Right ventricle myocardium superior (tissue), 1 donor: ENCODE results near the gene PRDX5. TPM values are rescaled to one million over a fixed set of nuclear protein-coding genes. Genes with fewer than 3 reads are reported as not detected.

Experiments
- ATAC-seq: fragments of 200-7000 bp; cut with Tn5 transposase; one replicate; pipeline ENCODE4 v1.9.1; 2020; ENCODE audit warnings: mild to moderate bottlenecking; ENCODE audit not compliant: poor library complexity
- DNase-seq: peaks from one replicate; pipeline ENCODE4 v3.0.0-alpha.2; 2020
- intact Hi-C: fragments of 100-400 bp; cut with DNase I; formaldehyde crosslinking; loops from one replicate; pipeline ENCODE4 v1.11.2; 2022
- total RNA-seq: library from RNA; stranded (reverse); fragmentation: NEBNext Ultra II Directional; extraction: Animal tissue kit (Norgen Biotek cat#: 25700); gene quantifications from one replicate; pipeline ENCODE4 v1.2.1, GENCODE V29; 2021
- donor health status: DM: no; HTN: yes; CAD: no; lungs with severe emphysema.

PRDX5 gene
- total RNA-seq, 1 donor from 2014 or later: 417 TPM

DNA sequence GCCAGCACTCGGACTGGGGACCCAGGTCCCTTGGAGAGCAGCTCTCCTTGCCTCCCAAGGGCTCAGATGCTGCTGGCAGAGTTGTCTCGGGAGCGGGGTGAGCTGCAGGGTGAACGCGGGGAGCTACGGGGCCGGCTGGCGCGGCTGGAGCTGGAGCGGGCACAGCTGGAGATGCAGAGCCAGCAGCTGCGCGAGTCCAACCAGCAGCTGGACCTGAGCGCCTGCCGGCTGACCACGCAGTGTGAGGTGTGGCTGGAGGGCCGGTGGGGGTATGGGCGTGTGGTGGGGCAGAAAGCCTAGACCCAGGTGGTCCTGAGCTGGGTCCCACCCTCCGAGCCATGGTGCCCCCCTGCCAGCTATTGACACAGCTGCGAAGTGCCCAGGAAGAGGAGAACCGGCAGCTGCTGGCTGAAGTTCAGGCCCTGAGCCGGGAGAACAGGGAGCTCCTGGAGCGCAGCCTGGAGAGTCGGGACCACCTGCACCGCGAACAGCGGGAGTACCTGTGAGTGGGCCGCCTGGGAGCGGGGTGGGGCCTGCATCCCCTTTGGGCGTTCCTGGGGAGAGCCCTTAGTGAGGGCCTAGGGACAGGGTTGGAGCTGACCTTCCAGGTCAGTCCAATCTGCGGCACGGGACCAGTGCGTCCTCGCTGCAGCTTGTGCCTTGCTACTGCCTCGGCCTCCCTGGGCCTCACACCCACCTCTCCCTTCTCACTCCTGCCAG is 35.2 kb downstream of the PRDX5 start:
- intact Hi-C loops: no loop called here
- no peak for DNase-seq

GRCh38 chr11:64353715-64354506 is 36.0 kb downstream of the PRDX5 start:
- intact Hi-C loops: no loop called here
- no peak for DNase-seq
- no peak for ATAC-seq

More for the DNA sequence above, 35.2 kb downstream of the PRDX5 start:
- ATAC-seq: no peak

DNA sequence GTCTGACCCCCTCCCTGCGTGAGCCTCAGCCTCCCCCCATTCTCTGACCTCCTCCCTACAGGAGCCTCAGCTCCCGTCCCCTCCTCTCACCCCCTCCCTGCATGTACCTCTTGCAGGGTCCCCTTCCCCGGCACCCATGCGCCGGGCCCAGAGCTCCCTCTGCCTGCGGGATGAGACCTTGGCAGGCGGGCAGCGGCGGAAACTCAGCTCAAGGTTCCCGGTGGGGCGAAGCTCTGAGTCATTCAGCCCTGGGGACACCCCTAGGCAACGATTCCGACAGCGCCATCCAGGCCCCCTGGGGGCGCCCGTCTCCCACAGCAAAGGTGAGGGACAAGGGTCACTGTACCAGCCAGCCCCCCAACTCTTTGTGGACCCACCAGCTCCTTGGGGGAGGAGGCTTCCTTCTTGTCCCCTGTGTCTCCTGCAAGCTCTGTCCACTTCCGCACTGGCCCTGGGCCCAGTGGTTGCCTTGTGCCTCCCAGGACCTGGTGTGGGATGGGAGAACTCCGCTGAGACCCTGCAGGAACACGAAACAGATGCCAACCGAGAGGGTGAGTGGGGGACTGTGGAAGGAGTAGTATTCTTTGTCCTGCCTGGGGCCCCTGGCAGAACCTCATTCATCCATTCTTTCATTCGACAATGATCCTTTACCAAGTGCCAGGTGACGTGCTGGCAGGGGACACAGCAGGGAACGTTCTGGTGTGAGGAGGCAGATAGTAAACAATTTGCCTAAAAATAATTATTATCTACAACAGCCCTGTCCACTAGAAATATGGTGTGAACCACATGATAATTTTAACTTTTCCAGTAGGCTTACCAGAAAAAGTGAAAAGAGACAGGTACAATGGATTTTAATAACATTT is 37.4 kb downstream of the PRDX5 start:
- intact Hi-C loops: loop anchor here (5.0 kb wide), 1 partner anchor 38 kb away; the partner anchor contains the start of genes PRDX5 and TRMT112
- peak; percentile 76 for ATAC-seq
- DNase-seq: peak; percentile 87

GRCh38 chr11:64356498-64357411 is 38.8 kb downstream of the PRDX5 start:
- DNase-seq (no peak), ATAC-seq (no peak)
- intact Hi-C loops: loop anchor here (5.0 kb wide), 1 partner anchor 39 kb away; the partner anchor contains the start of genes PRDX5 and TRMT112

DNA sequence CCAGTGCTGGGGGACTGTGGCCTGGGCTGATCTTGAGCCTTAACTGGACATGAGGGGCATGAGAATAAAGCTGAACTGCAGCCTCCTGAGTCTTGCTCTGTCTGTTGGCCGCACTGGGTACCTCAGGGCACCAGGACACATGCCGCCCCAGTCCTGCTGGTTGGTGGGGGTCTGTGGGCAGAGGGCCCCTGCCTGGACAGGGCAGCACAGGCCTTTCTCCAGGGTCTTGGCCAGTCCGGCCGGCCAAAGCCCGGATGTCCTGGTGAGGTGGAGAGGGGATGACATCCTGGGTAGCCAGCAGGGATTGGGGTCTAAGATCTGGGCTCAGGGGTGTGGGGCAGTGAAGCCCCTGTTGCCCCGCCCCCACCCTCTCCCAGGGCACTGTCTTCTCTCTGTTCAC is 39.5 kb downstream of the PRDX5 start:
- DNase-seq: no peak
- ATAC-seq: no peak
- intact Hi-C loops: loop anchor here (5.0 kb wide), 1 partner anchor 40 kb away; the partner anchor contains the start of genes PRDX5 and TRMT112

DNA sequence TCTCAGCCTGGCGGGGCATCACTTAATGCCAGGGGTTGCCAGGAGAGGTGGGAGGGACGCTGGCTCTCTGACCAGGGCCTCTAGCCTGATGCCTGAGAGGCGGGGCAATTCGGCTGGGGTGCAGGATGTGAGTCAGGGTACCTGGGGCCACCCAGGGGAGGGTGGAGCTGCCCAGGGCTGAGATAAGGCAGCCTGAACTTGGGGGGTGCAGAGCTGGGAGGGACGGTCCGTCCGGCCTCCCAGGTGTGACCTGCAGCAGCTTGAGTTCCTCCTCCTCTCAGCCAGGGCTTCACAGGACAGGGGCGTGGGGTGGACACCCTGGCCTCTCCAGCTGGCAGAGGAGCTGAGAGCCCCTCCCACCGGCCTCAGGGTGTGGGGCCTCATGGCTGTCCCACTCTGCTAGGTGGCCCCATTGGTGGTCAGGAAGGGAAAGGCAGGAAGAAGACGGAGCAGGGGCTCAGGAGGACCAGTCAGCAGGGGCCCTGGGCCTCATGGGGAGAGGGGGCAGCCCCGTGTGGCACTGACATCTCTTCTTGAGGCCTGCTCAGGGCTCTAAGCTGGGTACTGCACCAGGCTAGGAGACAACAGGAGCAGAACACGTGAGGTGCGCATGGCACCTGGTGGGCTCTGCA is 40.1 kb downstream of the PRDX5 start:
- ATAC-seq: no peak
- DNase-seq: no peak
- intact Hi-C loops: loop anchor here (5.0 kb wide), 1 partner anchor 41 kb away; the partner anchor contains the start of genes PRDX5 and TRMT112

GRCh38 chr11:64358536-64358906 is 40.6 kb downstream of the PRDX5 start:
- DNase-seq (no peak), ATAC-seq (peak; percentile 23)
- intact Hi-C loops: loop anchor here (5.0 kb wide), 1 partner anchor 41 kb away; the partner anchor contains the start of genes PRDX5 and TRMT112

- intact Hi-C loops: loop anchor here (5.0 kb wide), 1 partner anchor 42 kb away; the partner anchor contains the start of genes PRDX5 and TRMT112
- DNase-seq (peak; percentile 77), ATAC-seq (peak; percentile 91)
These were observed 41.2 kb downstream of the PRDX5 start, which contains the start of gene RPS6KA4 for GRCh38 chr11:64358907-64359711. RPS6KA4 (plus strand) TSS chr11:64359162; CDS start chr11:64359236, 74 bp downstream.

- DNase-seq: no peak
- intact Hi-C loops: loop anchor here (5.0 kb wide), 1 partner anchor 43 kb away; the partner anchor contains the start of genes PRDX5 and TRMT112
- no peak for ATAC-seq
These were observed 42.0 kb downstream of the PRDX5 start for GRCh38 chr11:64359712-64360445.

GRCh38 chr11:64360448-64360921 is 42.6 kb downstream of the PRDX5 start:
- ATAC-seq (no peak), DNase-seq (no peak)
- intact Hi-C loops: no loop called here

- DNase-seq (no peak), ATAC-seq (no peak)
- intact Hi-C loops: no loop called here
These were observed 43.7 kb downstream of the PRDX5 start for GRCh38 chr11:64361659-64362058.

DNA sequence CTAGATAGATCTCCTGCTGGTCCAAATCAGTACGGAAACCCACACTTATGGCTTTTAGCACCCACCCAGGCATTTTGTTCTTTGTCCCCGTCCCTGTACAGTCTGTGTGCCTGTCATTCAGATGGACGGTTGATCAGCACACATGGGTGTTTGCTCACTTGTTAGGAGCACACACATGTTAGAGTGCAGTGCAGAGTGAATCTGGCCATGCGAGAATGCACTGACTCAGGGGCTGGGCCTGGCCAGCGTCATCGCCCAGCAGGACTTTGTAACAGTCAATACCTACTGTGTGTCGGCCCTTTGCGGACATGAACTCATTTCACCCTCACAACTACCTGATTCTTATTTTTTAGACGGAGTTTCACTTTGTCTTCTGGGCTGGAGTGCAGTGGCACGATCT is 44.4 kb downstream of the PRDX5 start:
- ATAC-seq (no peak), DNase-seq (no peak)
- intact Hi-C loops: no loop called here

GRCh38 chr11:64364435-64364834 is 46.5 kb downstream of the PRDX5 start:
- ATAC-seq (no peak), DNase-seq (no peak)
- intact Hi-C loops: no loop called here

- no peak for DNase-seq
- no peak for ATAC-seq
- intact Hi-C loops: no loop called here
These were observed 47.0 kb downstream of the PRDX5 start for GRCh38 chr11:64364911-64365310.

DNA sequence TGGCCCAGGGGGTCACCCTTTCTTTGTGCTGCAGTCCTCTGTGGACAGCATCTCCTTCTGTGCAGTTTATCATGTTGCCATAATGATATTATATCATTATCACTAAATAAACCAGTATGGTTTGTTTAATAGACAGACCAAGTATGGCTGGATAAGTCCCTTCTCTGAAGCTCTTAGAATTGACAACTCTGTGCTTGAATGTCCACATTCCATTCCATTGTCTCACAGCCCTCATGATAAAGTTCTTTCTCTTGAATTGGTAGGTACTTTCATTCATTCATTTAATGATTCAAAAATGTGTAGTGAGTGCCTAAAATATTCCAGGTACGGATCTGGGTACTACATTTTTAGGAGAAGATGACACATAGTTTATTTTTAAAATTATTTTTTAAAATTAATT is 48.8 kb downstream of the PRDX5 start:
- intact Hi-C loops: no loop called here
- no peak for DNase-seq
- no peak for ATAC-seq
